ENCODE results near the gene IGFBP3.

The IGFBP3 gene

DNA sequence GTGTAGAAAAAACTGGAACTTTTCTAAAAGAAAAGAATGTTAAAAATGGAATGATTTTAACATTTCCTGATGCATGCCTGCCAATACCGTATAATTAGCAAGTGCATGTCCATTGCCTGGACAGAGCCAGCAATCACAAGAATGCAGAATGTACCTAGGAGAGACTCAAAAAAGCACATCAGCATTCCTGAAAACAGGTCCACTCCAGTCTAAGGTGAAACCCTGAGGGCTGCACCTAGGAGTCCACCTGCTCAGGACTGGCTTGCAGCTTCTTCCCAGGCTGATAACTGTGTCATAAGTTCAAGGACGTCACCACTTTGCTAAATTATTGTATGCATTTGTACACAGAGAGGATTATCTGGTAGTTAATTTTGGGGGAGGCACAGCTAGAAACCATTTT, 53.6 kb downstream of the IGFBP3 start:
- DNase-seq, result no peak

- no peak for DNase-seq
These were observed 55.3 kb downstream of the IGFBP3 start for GRCh38 chr7:45865594-45866410.

DNA sequence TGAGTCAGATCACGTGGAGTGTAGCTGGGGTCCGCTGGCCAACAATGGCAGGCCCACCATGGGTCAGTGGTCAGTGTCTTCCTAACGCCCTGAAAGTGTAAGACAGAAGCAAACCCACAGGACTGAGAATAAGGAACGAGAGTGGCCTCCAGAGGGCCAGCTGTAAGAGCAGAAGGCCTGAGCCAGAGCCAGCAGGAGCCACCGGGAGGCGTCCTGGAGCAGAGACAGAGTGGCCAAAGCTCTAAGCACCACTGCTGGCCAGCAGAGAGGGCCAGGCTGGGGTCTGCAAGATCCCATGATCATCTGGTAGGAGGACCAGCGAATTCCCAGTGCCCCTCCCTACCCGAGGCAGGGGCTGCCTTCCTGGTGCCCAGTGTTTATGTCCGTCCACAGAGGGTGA, 57.4 kb downstream of the IGFBP3 start:
- DNase-seq, result no peak

Measured in right forelimb (tissue), 1 donor.